ENCODE measurements around the gene PRAC1. TPM values are rescaled to one million over a fixed set of nuclear protein-coding genes. Genes with fewer than 3 reads are reported as not detected.
"Not testable (repeated sequence)": the region's sequence is repeated elsewhere in the genome, so short reads cannot be mapped to it uniquely, and the experiment has no call there.

The PRAC1 gene
- total and polyA plus RNA-seq, 2 donors (not counting 3 experiments of a cell fraction or from before 2014, with no cell fraction given), result not detected

- no peak overlapping the region for H3K9ac ChIP-seq (replicated peaks; ENCODE audit: extremely low read depth, insufficient read depth, low read length)
- dilution Hi-C loops (cut with MboI; ENCODE audit: extremely low pct_ligation_motif_present, low sequenced_read_pairs) (no loop called here), intact Hi-C loops (cut with micrococcal nuclease) (no loop called here)
- ChIA-PET CTCF (interaction anchor here (0.7 to 1.7 kb wide), 10 partner anchors 8 to 167 kb away, joined by 3 to 7 read pairs (median 4); no protein-coding TSS in a partner anchor), POLR2A (no interaction called here)
- FAIRE-seq (no peak), DNase-seq (ENCODE audit: low read depth, low spot score) (no peak)
- peaks cover 3% of the 10 kb centered on the region for H3K4me1 ChIP-seq (ENCODE audit: control insufficient read depth, extremely low read depth, insufficient read depth, low read length)
- TF ChIP-seq EZH2 (IDR thresholded peaks at IDR 0.05; ENCODE audit: borderline replicate concordance, low read depth, low read length, severe bottlenecking) (no peak), POLR2AphosphoS5 (IDR thresholded peaks at IDR 0.05; ENCODE audit: insufficient read depth, low read depth, low read length) (no peak), GATA2 (IDR thresholded peaks at IDR 0.05; ENCODE audit: insufficient read depth, insufficient read length, low read depth, low read length) (no peak), JUN (IDR thresholded peaks at IDR 0.05; ENCODE audit: borderline replicate concordance, insufficient read depth, insufficient read length, low read depth) (no peak), POLR2A (IDR thresholded peaks at IDR 0.05; ENCODE audit: low read depth, low read length) (no peak), MYC (IDR thresholded peaks at IDR 0.05; ENCODE audit: low read depth, low read length) (no peak), CTCF (IDR thresholded peaks at IDR 0.05; ENCODE audit: extremely low read depth in 1 of 2, insufficient read depth in 1 of 2, low read depth in 1 of 2, low read length in 2 of 2) (no peak), MAX (IDR thresholded peaks at IDR 0.05; ENCODE audit: insufficient read depth, insufficient read length) (no peak), FOS (IDR thresholded peaks at IDR 0.05; ENCODE audit: borderline replicate concordance, insufficient read depth, low read length) (no peak)
- no peaks in the 10 kb centered on the region for H3K9me1 ChIP-seq (replicated peaks; ENCODE audit: control insufficient read depth, extremely low read depth, insufficient read depth, low read length)
- H3K27ac ChIP-seq (ENCODE audit: insufficient read depth, low read depth, low read length), result no peak overlapping the region
- H3K79me2 ChIP-seq (ENCODE audit: control insufficient read depth, insufficient read depth, low read length), result no peaks in the 10 kb centered on the region
- no peaks in the 10 kb centered on the region for H3K36me3 ChIP-seq (ENCODE audit: control insufficient read depth in 2 of 2, extremely low read depth in 1 of 2, insufficient read depth in 2 of 2, low read length in 2 of 2)
- no TSS peak for BruUV-seq (replicated peaks)
- H3K4me3 ChIP-seq (replicated peaks in 1 of 3; ENCODE audit: insufficient read depth in 1 of 3, low read depth in 1 of 3, low read length in 3 of 3), result no peak overlapping the region
- no peak overlapping the region for H3K4me2 ChIP-seq (ENCODE audit: insufficient read depth, low read length)
- no peaks in the 10 kb centered on the region for H3K9me3 ChIP-seq (replicated peaks; ENCODE audit: control insufficient read depth, insufficient read depth, low read length)
- H2AFZ ChIP-seq (ENCODE audit: low read depth, low read length), result no peak overlapping the region
- H4K20me1 ChIP-seq (replicated peaks; ENCODE audit: control insufficient read depth, extremely low read depth, insufficient read depth, low read length), result no peaks in the 10 kb centered on the region
- H3K27me3 ChIP-seq (ENCODE audit: control insufficient read depth in 2 of 2, insufficient read depth in 2 of 2, low read length in 2 of 2), result peaks cover 64 to 78% of the 10 kb centered on the region in 2 experiments
These were observed 4.7 kb downstream of the PRAC1 start for GRCh38 chr17:48717367-48718226.

- FAIRE-seq; intact Hi-C loops (cut with micrococcal nuclease): not testable (repeated sequence)
- CTCF ChIA-PET, result interaction anchor here (1.0 to 1.7 kb wide), 4 partner anchors 9 to 162 kb away, joined by 3 to 7 read pairs (median 4); no protein-coding TSS in a partner anchor
These were observed 5.8 kb downstream of the PRAC1 start for GRCh38 chr17:48716549-48716948.

More at GRCh38 chr17:48716549-48716948, 5.8 kb downstream of the PRAC1 start:
- H3K27ac ChIP-seq (ENCODE audit: insufficient read depth, low read depth, low read length); H3K79me2 ChIP-seq (ENCODE audit: control insufficient read depth, insufficient read depth, low read length); H3K9me3 ChIP-seq (replicated peaks; ENCODE audit: control insufficient read depth, insufficient read depth, low read length); DNase-seq (ENCODE audit: low read depth, low spot score); H3K9ac ChIP-seq (replicated peaks; ENCODE audit: extremely low read depth, insufficient read depth, low read length); H3K4me1 ChIP-seq (ENCODE audit: control insufficient read depth, extremely low read depth, insufficient read depth, low read length); H3K4me2 ChIP-seq (ENCODE audit: insufficient read depth, low read length); dilution Hi-C loops (cut with MboI; ENCODE audit: extremely low pct_ligation_motif_present, low sequenced_read_pairs); H3K4me3 ChIP-seq (replicated peaks in 1 of 3; ENCODE audit: insufficient read depth in 1 of 3, low read depth in 1 of 3, low read length in 3 of 3); BruUV-seq (replicated peaks); H2AFZ ChIP-seq (ENCODE audit: low read depth, low read length); H4K20me1 ChIP-seq (replicated peaks; ENCODE audit: control insufficient read depth, extremely low read depth, insufficient read depth, low read length); H3K36me3 ChIP-seq (ENCODE audit: control insufficient read depth in 2 of 2, extremely low read depth in 1 of 2, insufficient read depth in 2 of 2, low read length in 2 of 2); H3K9me1 ChIP-seq (replicated peaks; ENCODE audit: control insufficient read depth, extremely low read depth, insufficient read depth, low read length): not testable (repeated sequence)
- POLR2A ChIA-PET, result interaction anchor here (0.6 kb wide), 1 partner anchor 26 kb away, joined by 5 read pairs; no protein-coding TSS in a partner anchor
- H3K27me3 ChIP-seq (ENCODE audit: control insufficient read depth in 2 of 2, insufficient read depth in 2 of 2, low read length in 2 of 2), result peaks cover 58 to 70% of the 10 kb centered on the region in 2 experiments
